ENCODE data around the gene PLA2G10.

GRCh38 chr16:14652726-14653125 lies 41.4 kb downstream of the PLA2G10 start:
- no peak for TF ChIP-seq POLR2AphosphoS5 (IDR thresholded peaks at IDR 0.05; ENCODE audit: low read depth)
- TF ChIP-seq, protein P1, sequence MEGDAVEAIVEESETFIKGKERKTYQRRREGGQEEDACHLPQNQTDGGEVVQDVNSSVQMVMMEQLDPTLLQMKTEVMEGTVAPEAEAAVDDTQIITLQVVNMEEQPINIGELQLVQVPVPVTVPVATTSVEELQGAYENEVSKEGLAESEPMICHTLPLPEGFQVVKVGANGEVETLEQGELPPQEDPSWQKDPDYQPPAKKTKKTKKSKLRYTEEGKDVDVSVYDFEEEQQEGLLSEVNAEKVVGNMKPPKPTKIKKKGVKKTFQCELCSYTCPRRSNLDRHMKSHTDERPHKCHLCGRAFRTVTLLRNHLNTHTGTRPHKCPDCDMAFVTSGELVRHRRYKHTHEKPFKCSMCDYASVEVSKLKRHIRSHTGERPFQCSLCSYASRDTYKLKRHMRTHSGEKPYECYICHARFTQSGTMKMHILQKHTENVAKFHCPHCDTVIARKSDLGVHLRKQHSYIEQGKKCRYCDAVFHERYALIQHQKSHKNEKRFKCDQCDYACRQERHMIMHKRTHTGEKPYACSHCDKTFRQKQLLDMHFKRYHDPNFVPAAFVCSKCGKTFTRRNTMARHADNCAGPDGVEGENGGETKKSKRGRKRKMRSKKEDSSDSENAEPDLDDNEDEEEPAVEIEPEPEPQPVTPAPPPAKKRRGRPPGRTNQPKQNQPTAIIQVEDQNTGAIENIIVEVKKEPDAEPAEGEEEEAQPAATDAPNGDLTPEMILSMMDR (IDR thresholded peaks at IDR 0.05; ENCODE audit: insufficient read depth, low read length) = no peak
- no peak for TF ChIP-seq GABPA (IDR thresholded peaks at IDR 0.05; ENCODE audit: low read depth)
- TF ChIP-seq REST (IDR thresholded peaks at IDR 0.05; ENCODE audit: insufficient replicate concordance, low read depth) = no peak

All from HL-60 (cell line).